Ishikawa (cell line): ENCODE data around the gene NCL.

Experiments used
- EP300 ChIP-seq: IDR thresholded peaks from 2 replicates; pipeline ENCODE4 v1.6.1; 2012; ENCODE audit warnings: borderline replicate concordance
- RAD21 ChIP-seq: IDR thresholded peaks from 2 replicates; pipeline ENCODE4 v1.6.1; 2012; ENCODE audit warnings: low read depth
- TAF1 ChIP-seq: IDR thresholded peaks from 2 replicates; pipeline ENCODE4 v1.6.1; 2012; ENCODE audit warnings: low read depth, mild to moderate bottlenecking
- USF1 ChIP-seq: IDR thresholded peaks from 2 replicates; pipeline ENCODE4 v1.6.1; 2012
- YY1 ChIP-seq: IDR thresholded peaks from 2 replicates; pipeline ENCODE4 v1.6.1; 2012; ENCODE audit warnings: low read depth

GRCh38 chr2:231425811-231426703, 38.2 kb downstream of the NCL start:
- TF ChIP-seq EP300, result no peak
- no peak for TF ChIP-seq USF1
- no peak for TF ChIP-seq YY1
- no peak for TF ChIP-seq TAF1
- TF ChIP-seq RAD21, result no peak
